GM10266 (cell line): ENCODE data around the gene CSNK1D.

ENCODE experiments used
- DNase-seq: peaks from one replicate; pipeline ENCODE4 v3.0.0; 2012; ENCODE audit errors: extremely low spot score
- TF ChIP-seq, protein P1 (sequence below): IDR thresholded peaks from 2 replicates; pipeline ENCODE4 v1.5.1; 2012; ENCODE audit warnings: mild to moderate bottlenecking, low read depth; ENCODE audit not compliant: control insufficient read depth, insufficient read depth; ENCODE audit errors: missing control alignments

The CSNK1D gene

DNA sequence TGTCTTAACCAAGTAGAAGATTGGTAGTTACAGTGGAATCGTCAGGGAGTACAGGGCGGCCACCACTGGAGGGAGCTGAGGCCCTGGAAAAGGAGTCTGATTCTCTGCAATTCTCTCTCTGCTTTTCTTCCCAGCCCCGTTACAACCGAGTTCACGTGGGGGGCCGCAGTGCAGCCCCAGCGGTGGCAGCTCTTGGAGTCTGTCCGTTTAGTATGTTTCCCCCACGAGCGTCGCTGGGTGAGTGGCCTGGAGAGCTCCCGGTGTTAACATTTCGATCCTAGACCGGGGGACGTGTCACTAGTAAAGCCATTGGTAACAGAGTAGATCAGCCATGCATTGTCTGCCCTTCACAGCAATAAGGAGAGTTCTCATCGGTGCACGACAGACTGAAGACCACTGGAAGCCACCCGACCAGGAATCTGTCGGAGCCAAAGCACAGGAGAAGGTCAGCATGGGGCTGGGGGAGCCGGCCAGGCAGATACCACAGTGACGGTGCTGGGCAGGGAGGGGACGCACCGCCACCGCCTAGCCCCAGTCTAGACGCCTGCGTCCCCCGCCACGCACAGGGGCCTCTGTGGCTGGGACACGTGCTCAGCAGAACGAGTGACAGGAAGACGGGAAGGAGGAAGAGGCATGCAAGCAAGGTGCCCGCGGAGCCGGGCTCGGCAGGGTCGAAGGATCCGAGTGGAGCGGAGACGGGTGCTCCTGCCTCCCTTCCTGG, 28.9 kb downstream of the CSNK1D start:
- peak; percentile 50 for DNase-seq
- TF ChIP-seq, protein P1, sequence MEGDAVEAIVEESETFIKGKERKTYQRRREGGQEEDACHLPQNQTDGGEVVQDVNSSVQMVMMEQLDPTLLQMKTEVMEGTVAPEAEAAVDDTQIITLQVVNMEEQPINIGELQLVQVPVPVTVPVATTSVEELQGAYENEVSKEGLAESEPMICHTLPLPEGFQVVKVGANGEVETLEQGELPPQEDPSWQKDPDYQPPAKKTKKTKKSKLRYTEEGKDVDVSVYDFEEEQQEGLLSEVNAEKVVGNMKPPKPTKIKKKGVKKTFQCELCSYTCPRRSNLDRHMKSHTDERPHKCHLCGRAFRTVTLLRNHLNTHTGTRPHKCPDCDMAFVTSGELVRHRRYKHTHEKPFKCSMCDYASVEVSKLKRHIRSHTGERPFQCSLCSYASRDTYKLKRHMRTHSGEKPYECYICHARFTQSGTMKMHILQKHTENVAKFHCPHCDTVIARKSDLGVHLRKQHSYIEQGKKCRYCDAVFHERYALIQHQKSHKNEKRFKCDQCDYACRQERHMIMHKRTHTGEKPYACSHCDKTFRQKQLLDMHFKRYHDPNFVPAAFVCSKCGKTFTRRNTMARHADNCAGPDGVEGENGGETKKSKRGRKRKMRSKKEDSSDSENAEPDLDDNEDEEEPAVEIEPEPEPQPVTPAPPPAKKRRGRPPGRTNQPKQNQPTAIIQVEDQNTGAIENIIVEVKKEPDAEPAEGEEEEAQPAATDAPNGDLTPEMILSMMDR: peak; percentile 41

- TF ChIP-seq, protein P1: no peak
- peak; percentile 21 for DNase-seq
Measured at GRCh38 chr17:82243648-82244412, 29.7 kb downstream of the CSNK1D start.

DNA sequence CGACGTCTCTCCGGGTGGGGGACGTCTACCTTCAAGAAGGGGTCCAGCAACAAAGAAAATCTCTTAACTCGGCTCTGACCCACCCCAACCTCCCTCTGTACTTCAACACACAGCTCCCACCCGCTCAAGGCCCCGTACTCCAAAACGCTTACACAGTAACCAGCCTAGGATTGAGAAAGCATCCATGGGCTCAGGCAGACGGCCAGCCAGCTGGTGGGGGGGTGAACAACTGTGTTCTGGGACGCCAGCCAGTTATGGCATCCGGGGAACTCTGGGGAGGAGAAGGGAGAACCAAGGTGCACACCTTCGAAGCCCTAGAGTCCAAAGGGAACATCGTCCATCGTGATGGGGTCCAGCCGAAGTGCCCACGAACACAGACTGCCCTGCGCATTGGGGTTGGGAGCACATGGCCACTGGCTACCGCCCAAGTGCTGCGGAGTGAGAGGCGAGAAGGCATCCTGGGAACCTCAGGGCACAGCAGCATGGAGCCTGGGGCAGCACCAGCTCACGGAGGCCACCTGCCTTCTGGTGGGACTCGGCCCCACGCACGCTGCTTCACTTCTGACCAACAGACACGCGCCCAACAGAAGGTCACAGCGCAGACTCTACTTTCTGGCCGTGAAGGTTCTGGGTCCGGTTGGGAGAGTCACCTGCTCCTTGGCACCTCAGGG, 30.4 kb downstream of the CSNK1D start:
- TF ChIP-seq, protein P1: no peak
- DNase-seq: no peak

GRCh38 chr17:82242698-82242976, 30.9 kb downstream of the CSNK1D start:
- TF ChIP-seq, protein P1: no peak
- no peak for DNase-seq

DNA sequence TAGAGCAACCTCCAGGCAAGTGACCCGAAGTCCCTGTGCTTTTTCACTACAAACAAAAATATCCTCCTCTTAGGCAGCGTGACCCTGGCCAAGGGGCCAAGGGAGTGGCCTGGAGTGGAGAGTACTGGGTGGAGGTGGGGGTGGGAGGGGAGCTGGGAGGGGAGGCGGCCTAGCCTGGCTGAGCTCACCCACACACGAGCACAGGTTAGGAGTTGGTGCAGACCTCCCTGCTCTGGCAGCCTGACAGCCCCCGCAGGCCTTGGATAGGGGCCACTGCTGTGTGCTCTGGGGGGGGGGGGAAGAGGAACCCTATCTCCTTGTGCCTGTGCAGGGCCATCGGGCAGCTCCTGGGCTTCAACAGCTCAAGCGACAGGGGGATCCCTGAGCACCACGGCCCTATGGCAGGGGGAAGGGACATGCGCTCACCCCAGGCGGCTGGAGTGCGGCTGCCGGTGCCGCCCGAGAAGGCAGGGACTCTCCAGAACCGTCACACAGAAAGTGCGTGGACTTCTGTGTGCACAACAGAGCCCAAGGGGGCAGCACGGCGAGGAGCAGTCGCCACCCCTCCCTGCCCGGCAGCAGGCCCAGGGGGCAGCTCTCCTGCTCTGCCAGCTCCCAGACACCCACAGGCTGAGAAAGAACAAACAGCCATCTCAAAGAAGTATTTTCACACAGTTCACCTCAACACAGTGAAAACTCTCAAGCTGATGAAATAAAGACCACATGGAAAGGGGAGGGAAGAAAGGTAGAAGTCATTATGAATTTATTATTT, 31.4 kb downstream of the CSNK1D start:
- DNase-seq: no peak
- TF ChIP-seq, protein P1: no peak

DNA sequence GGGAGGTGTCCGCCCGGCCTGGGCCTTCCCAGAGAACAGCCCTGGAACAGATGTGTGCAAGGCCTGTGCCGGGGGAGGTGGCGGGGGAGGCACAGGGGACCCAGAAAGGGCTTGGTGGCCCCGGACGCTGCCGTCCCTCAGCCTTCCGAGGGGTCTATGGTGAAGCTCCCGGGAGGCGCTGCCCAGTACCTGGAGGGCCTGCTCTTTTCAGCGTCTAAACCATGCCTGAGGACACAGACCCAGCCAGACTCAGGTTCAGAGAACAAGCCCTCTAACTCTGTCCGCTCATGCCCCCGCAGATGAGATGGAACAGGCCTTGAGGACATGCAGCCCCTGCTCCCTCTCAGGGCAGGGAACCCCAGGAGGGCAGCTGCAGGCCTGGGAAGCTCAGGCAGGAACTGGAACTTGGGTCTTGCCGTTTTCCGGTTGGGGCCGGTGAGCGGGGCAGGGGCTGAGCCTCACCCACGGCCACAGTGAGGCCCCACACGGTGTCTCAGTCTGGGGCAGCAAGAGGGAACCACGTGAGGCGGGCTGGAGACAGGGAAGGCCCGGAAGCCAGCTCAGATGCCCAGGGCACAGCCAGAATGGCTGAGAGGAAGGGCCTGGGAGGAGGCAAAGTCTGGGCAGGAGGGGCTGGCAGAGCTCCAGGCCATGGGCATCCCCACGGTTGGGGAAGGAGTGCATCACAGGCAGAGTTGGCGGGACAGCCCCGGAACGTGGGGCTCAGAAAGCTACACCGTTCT, 32.1 kb downstream of the CSNK1D start:
- TF ChIP-seq, protein P1: no peak
- no peak for DNase-seq
